Neural cell (in vitro differentiated cells): ENCODE data around the gene TYK2.
"Not testable (repeated sequence)": the region's sequence is repeated elsewhere in the genome, so short reads cannot be mapped to it uniquely, and the experiment has no call there.

Source experiments
- CTCF ChIP-seq: fragments of 450-650 bp; IDR thresholded peaks from 2 replicates; pipeline ENCODE4 v1.5.1; 2014; ENCODE audit warnings: antibody characterized with exemption, mild to moderate bottlenecking, moderate library complexity; ENCODE audit not compliant: poor library complexity, severe bottlenecking
- SMC3 ChIP-seq: fragments of 450-650 bp; conservative IDR thresholded peaks from 2 replicates; pipeline ENCODE4 v1.6.1; 2014; ENCODE audit warnings: antibody characterized with exemption, mild to moderate bottlenecking, moderate library complexity; ENCODE audit not compliant: poor library complexity

DNA sequence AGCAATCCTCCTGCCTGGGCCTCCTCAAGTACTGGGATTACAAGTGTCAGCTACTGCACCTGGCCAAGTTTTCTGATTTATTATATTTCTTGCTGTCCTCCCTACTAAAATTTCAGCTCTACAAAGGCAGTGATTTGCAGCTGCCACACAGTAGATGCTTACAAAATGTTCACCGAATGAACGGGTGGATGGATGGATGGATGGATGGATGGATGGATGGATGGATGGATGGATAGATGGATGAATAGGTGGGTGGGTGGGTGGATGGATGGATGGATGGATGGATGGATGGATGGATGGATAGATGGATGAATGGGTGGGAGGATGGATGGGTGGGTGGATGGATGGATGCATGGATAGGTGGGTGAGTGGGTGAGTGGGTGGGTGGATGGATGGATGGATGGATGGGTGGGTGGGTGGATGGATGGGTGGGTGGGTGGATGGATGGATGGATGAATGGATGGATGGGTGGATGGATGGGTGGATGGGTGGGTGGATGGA lies 3.2 kb downstream of the TYK2 start:
- not testable (repeated sequence) for TF ChIP-seq CTCF, SMC3
